Endothelial cell of coronary artery (primary cell): ENCODE data around the gene IL36G. TPM values are rescaled to one million over a fixed set of nuclear protein-coding genes. Genes with fewer than 3 reads are reported as not detected.

Experiments used
- total RNA-seq: library from RNA; depleted of rRNA; stranded (reverse); fragments of >200 nt; gene quantifications from 2 replicates; pipeline ENCODE4 v1.2.3, GENCODE V29; 2014

Gene IL36G
- not detected in 2 replicates for total RNA-seq

DNA sequence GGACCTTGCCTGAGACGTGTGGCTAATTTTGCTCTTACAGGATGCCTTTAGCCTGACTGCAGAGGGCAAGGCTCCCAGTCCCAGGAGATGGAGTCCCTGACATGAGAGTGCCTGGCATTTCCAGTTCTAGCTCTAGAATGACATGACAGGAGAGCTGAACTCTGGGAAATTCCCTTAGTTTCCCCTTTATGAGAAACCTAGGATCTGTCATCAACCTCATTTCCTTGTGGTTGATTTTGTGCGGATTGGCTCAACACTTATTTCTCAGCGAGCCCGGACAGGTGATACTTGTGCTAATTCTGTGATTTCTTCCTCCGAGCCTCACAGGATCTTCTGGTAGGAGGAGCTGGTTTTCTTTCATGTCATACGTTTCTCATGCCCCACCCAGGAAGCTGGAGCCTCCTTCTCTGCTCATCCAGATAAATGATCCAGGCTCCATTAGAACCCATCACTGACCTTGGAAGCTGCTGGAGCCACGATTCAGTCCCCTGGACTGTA lies at the start of gene IL36G:
Gene IL36G, plus strand, starts transcription at position 448 of the 498 bp plus-strand sequence. CDS start 633 bp downstream, outside the sequence.

DNA sequence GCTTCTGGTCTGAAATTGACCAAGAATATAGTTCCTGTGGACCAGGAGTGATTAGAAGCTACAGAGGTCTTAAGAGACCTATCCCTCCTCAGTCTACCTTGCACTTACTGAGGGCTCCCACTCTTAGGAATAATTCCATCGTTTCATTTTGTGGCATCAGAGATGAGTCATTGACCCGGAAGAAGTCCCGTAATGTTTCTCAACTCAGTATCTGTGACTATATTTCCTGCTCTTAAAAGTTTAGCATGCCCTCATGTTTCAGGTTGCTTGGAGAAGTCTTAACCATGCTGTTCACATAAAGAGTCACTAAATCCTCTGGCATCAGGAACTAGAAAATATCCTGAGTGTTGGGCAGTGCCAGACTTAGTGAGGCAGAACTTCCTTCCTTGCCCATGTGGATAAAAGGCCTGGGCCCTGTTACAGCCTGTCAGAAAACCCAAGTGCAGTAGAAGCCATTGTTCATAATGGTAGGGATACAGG lies 27.3 kb downstream of the IL36G start, which contains the start of gene IL36A:
Gene IL36A, plus strand, starts transcription at position 430 of the 480 bp plus-strand sequence. CDS start 413 bp downstream, outside the sequence.

Other genes starting within 250 kb of the IL36G start
- 3.0 and 6.8 TPM in 2 replicates for gene CKAP2L, start 213.4 kb upstream of the IL36G start, total RNA-seq
- gene IL1A, start 193.5 kb upstream of the IL36G start, total RNA-seq: 0.75 and 1.8 TPM in 2 replicates
- 8.2 TPM in 1 of 2 replicates, not detected in the other for gene IL1B, start 141.2 kb upstream of the IL36G start, total RNA-seq
- not detected in 2 replicates for gene IL37, start 66.8 kb upstream of the IL36G start, total RNA-seq
- gene IL36A, start 27.5 kb downstream of the IL36G start, total RNA-seq: 0.09 TPM in 1 of 2 replicates, not detected in the other
- gene IL36B, start 74.9 kb downstream of the IL36G start, total RNA-seq: not detected in 2 replicates
- not detected in 2 replicates for gene IL36RN, start 81.2 kb downstream of the IL36G start, total RNA-seq
- not detected in 2 replicates for gene IL1F10, start 90.0 kb downstream of the IL36G start, total RNA-seq
- gene IL1RN, start 149.6 kb downstream of the IL36G start, total RNA-seq: not detected in 2 replicates
- gene PSD4, start 196.0 kb downstream of the IL36G start, total RNA-seq: 0.18 and 0.66 TPM in 2 replicates